Hematopoietic multipotent progenitor cell treated with erythropoietin and hydrocortisone succinate and interleukin-3 and kit ligand, for 6 days (in vitro differentiated cells): ENCODE measurements around the gene LMBR1.
A peak's percentile ranks its signal among the peaks of the same experiment; 100 is the strongest.
"Not testable (repeated sequence)": the region's sequence is repeated elsewhere in the genome, so short reads cannot be mapped to it uniquely, and the experiment has no call there.

Experiments
- DNase-seq: peaks from one replicate; pipeline ENCODE4 v3.0.0-alpha.2; 2015

Gene LMBR1

GRCh38 chr7:156650042-156650441 lies 242.9 kb downstream of the LMBR1 start:
- peak; percentile 47 for DNase-seq

- DNase-seq = not testable (repeated sequence)
Observed at GRCh38 chr7:156647330-156647729, 245.7 kb downstream of the LMBR1 start.

- no peak for DNase-seq
Observed at GRCh38 chr7:156642306-156643045, 250.5 kb downstream of the LMBR1 start.

GRCh38 chr7:156640949-156641485 lies 252.0 kb downstream of the LMBR1 start:
- DNase-seq = peak; percentile 67

GRCh38 chr7:156640257-156640948 lies 252.6 kb downstream of the LMBR1 start, which contains the start of gene RNF32:
Gene RNF32 (plus strand): TSS chr7:156640774. CDS start chr7:156643878, 3,104 bp downstream.
- peak; percentile 93 for DNase-seq

GRCh38 chr7:156639426-156640256 lies 253.3 kb downstream of the LMBR1 start:
- no peak for DNase-seq

GRCh38 chr7:156638443-156639077 lies 254.4 kb downstream of the LMBR1 start:
- no peak for DNase-seq

- DNase-seq = not testable (repeated sequence)
Observed at GRCh38 chr7:156637093-156637492, 255.9 kb downstream of the LMBR1 start.

GRCh38 chr7:156635529-156636385 lies 257.2 kb downstream of the LMBR1 start:
- no peak for DNase-seq

GRCh38 chr7:156634117-156634516 lies 258.9 kb downstream of the LMBR1 start:
- no peak for DNase-seq

- no peak for DNase-seq
Observed at GRCh38 chr7:156629873-156630272, 263.1 kb downstream of the LMBR1 start.

- DNase-seq = no peak
Observed at GRCh38 chr7:156628562-156628961, 264.4 kb downstream of the LMBR1 start.
